T-helper 22 cell (primary cell): ENCODE results near the gene CDH12.

ENCODE experiments used
- DNase-seq: peaks from one replicate; pipeline ENCODE4 v3.0.0-alpha.2; 2020; ENCODE audit warnings: low read depth

Gene CDH12

DNA sequence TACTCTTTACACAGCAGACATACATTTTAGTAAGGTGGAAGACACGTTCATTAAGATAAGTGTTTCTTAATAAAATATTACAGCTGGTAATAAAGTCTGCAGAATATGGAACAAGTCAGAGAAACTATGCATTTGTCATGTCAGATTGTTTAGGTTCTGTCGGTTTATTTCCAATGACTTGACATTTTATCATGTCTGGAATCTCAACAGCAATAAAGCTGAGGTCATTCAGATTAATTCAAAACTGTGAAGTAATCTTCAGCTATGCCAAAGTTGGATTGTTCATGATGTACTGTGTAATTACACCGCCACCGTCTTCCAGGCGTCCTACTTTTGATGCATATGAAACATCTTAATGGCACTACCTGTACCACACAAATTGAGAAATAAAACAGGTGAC lies 1032.6 kb downstream of the CDH12 start:
- DNase-seq = no peak

GRCh38 chr5:21818370-21818720 lies 1034.8 kb downstream of the CDH12 start:
- no peak for DNase-seq

GRCh38 chr5:21817668-21818369 lies 1035.3 kb downstream of the CDH12 start:
- DNase-seq = no peak

- no peak for DNase-seq
These were observed 1042.3 kb downstream of the CDH12 start for GRCh38 chr5:21810737-21811316.

- no peak for DNase-seq
These were observed 1043.5 kb downstream of the CDH12 start for GRCh38 chr5:21809611-21810010.

DNA sequence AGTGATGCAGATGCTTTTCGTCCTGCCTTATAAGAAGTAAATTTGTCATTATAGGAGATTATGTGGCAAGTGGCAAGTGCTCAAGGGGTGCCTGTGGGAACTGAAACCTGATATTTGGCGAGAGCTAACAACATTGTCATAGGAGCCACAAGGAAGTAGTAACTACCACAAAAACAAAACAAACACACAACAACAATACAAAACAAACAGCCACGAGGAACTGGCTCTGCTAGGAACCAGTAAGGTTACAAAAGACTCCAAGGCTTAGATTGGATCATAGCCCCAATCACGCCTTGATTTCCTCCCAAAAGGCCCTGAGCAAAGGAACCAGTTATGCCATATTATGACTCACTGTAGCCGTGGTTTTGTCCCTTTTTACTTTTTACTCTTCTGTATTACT lies 1045.2 kb downstream of the CDH12 start:
- DNase-seq = no peak

DNA sequence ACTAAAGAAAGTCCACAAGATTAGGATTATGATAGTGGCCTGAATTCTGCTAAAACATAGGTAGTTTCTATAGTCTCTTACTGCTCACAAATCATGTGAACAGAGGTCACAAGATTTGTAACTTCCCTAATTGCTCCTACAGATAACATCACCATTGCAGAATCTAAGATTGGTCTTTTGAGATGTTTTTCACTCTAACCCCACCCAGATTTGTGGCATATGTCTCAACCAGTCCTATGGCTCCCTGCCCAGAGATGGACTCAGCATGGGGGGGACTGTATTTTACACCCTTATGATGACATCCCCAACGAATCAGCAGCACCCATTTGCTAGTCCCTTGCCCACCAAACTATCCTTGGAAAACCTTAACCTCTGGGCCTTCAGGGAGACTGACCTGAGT lies 1046.2 kb downstream of the CDH12 start:
- no peak for DNase-seq

DNA sequence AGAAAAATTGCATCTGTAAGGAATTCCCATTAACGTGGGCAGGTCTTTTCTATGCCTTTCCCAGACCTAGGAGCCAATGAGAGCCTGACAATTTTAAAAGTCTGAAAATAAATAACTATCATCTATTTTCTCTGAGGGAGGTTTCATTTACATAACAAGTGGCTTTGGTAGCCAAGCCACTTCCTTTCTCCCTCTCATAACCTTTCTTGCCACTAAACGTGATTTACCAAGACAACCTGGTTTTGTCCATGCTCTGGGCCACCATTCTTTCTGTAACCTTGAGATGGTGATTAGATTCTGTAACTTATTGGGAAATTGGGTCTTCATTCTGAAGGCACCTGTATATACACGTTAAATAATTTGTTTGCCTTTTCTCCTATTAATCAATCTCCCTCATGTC lies 1046.9 kb downstream of the CDH12 start:
- DNase-seq = no peak

GRCh38 chr5:21802869-21803490 lies 1050.2 kb downstream of the CDH12 start:
- DNase-seq = no peak

GRCh38 chr5:21802100-21802499 lies 1051.0 kb downstream of the CDH12 start:
- DNase-seq = no peak

DNA sequence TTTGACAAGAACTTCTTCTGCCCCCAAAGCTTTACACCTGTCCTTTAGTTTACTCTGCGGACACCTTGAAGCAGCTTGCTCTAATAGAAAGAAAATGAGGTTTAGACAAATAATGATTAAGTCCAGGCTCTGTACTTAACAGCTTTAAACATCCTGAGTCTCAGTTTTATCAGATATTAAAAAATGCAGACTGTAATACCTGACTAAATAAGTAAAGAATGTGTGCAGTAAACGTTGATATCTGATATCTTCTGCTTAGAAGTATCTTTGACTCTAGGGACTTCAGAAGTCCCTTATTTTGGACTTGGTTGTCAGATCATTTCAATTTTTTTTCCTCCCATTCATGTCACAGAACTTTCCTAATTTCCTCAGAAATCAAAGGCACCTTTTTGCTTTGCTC lies 1060.4 kb downstream of the CDH12 start:
- DNase-seq = no peak

DNA sequence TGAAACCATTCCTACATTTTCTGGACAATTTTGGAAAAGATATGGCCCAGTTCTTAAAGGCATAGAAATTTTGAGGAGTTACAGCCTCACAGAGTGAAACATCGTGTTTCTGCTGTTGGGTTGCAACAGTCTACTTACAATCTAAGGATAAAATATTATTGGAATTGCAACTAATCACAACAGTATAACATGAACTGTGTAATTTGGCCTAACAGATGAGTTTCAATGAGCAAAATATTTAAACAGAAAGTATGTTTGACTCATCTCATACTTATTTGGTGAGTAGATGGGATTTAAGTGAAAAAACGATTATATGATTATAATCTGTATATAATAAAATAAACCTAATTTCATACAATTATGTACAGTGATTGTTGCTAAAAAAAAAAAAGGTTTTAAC lies 1061.8 kb downstream of the CDH12 start:
- no peak for DNase-seq

DNA sequence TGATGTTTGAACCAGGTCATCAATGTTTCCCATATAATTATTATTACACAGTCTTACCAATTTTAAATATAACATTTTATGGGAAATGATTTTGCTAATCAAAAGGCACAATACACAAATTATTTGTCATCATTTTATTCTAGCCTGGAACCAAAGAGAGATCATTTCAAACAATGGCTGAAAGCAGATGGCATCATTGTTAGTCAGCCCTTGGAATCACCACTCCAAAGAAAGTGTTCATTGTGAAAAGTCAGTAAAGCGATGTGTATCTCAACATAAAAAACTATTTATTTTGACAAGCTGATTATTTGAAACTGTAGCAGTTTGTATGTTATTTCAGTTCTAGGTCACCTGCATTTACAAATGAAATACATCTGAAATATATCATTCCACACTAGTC lies 1068.7 kb downstream of the CDH12 start:
- DNase-seq = no peak

GRCh38 chr5:21783074-21783679 lies 1070.0 kb downstream of the CDH12 start:
- no peak for DNase-seq

GRCh38 chr5:21776466-21776865 lies 1076.7 kb downstream of the CDH12 start:
- no peak for DNase-seq

DNA sequence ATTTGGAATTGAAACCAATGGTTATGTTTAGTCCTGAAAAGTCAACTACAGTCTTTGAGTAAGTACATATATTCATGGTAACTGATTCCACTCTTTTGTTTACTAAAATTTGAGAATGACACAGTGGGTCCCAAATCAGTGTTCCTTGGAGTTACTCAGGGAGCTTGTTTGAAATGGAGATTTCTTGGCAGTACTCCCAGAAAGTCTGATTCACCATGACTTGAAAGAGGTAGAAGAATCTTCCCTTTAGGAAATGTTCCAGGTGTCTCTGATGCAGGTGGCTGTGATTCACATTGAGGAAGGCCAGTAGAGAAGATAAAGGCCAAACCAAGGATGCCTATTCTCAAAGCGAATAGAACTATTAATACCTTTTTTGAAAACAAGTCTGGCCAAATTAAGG lies 1078.3 kb downstream of the CDH12 start:
- DNase-seq = no peak

- DNase-seq = no peak
These were observed 1078.9 kb downstream of the CDH12 start for GRCh38 chr5:21774281-21774680.

GRCh38 chr5:21773456-21773855 lies 1079.7 kb downstream of the CDH12 start:
- DNase-seq = no peak

DNA sequence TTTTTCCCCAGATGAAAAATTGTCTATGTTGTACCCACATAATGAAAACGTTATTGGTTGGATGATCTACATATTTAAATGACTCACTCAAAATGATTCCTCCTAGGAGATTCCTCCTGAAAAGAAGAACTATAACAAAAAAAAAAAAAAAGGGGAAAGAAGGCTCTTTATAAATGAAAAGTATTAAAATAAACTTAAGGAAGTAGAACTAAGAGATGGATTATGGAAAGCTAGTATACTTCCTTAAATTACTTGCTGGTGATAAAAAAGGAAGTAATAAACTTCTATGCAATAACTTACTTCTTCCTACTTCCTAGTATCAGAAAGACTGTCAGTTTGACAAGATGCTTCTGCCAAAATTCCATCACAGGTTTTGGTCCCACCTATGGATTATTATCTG lies 1087.7 kb downstream of the CDH12 start:
- no peak for DNase-seq

DNA sequence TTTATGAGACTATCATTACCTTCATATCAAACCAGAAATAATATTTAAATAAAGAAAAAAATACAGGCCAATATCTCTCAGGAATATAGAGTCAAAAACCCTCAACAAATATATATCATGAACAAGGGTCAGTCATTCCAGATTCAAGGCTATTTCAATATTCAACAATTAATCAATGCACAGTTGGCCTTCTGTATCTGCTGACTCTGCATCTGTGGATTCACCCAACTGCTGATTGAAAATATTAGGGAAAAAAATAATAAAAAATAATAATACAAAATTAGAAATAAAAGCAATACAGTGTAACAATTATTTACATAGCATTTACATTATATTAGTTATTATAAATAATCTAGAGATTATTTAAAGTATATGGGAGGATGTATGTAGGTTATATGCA lies 1114.0 kb downstream of the CDH12 start:
- DNase-seq = no peak

DNA sequence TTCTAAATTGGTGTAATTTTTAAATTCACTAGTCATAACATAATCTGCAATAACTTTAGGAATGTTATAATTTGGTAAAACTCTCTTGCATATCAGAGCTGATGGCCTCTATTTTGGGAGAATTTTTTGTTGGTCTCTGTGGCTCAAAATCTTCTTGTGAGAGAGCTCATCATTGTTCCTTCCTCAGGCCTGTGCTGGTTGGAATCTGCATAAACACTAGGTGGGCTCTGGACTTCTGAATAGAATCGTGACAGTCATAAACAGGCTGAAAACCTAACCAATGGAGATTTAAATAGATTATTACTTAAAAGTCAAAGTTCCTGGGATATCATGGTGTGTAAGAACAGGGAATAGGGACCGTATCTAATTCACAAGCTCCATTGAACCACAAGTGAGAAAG lies 1129.6 kb downstream of the CDH12 start:
- DNase-seq = no peak

DNA sequence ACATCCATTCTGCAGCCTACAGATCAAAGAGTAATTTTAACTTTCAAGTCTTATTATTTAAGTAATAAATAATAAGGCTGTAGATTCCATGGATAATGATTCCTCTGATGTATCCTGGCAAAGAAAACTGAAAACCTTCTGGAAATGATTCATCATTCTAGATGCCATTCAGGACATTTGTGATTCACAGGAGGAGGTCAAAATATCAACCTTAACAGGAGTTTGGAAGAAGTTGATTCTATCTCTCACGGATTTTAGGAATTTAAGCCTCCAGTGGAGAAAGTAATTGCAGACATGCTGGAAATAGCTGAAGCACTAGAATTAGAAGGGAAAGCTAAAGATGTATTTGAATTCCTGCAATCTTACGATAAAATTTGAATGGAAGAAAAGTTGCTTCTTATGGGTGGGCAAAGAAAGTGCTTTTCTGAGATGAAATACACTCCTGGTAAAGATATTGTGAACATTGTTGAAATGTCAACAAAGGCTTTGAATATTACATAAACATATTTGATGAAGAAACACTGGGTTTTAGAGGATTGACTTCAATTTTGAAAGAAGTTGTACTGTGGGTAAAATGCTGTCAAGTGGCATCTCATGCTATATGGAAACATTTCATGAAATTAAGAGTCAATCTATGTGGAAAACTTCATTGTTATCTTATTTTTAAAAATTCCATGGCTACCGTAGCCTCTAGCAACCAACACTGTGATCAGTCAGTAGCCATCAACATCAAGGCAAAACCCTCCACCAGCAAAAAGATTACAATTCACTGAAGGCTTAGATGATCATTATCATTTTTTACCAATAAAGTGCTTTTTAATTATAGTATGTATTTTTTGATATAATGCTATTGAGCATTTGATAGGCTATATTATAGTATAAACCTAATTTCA lies 1141.0 kb downstream of the CDH12 start:
- no peak for DNase-seq
